Neutrophil (primary cell): Measurements from ENCODE around the gene CHMP1A.

Source experiments
- H3K27ac ChIP-seq: fragments of 200-600 bp; sonication (generic); 2 replicates; pipeline ENCODE4 v1.5.1; 2016; ENCODE audit warnings: mild to moderate bottlenecking, moderate library complexity
- H3K27me3 ChIP-seq: fragments of 200-600 bp; sonication (generic); 2 replicates; pipeline ENCODE4 v1.6.0; 2016; ENCODE audit warnings: mild to moderate bottlenecking
- H3K36me3 ChIP-seq: fragments of 200-600 bp; sonication (generic); 2 replicates; pipeline ENCODE4 v1.5.1; 2017
- H3K4me1 ChIP-seq, 2 experiments: fragments of 200-600 bp in 1 of 2; sonication (generic) in 1 of 2; 1 replicate in 1 of 2; 2 replicates in 1 of 2; pipeline versions ENCODE4 v1.5.1 to v1.6.1; 2013 to 2016; ENCODE audit warnings: low read depth in 1 of 2, low read length in 1 of 2, mild to moderate bottlenecking in 1 of 2, moderate library complexity in 1 of 2; ENCODE audit not compliant: control insufficient read depth in 1 of 2, insufficient read depth in 1 of 2
- H3K4me3 ChIP-seq, 2 experiments: fragments of 200-600 bp in 1 of 2; sonication (generic) in 1 of 2; 1 replicate in 1 of 2; 2 replicates in 1 of 2; pipeline ENCODE4 v1.5.1; 2013 to 2016; ENCODE audit warnings: low read depth in 1 of 2, low read length in 1 of 2, mild to moderate bottlenecking in 1 of 2, moderate library complexity in 1 of 2
- H3K9me3 ChIP-seq: fragments of 200-600 bp; sonication (generic); 2 replicates; pipeline ENCODE4 v1.5.1; 2016
- TF ChIP-seq, protein P1 (sequence below): fragments of 200-600 bp; sonication (generic); IDR thresholded peaks from 2 replicates; pipeline ENCODE4 v1.5.1; 2016; ENCODE audit warnings: antibody characterized with exemption

CHMP1A gene

GRCh38 chr16:89615176-89615575, 42.3 kb downstream of the CHMP1A start:
- Histone ChIP-seq H3K4me3 (no peak overlapping the region), H3K27ac (no peak overlapping the region), H3K36me3 (no peaks in the 10 kb centered on the region), H3K4me1 (no peaks in the 10 kb centered on the region), H3K9me3 (no peaks in the 10 kb centered on the region), H3K27me3 (no peaks in the 10 kb centered on the region)
- TF ChIP-seq, protein P1, sequence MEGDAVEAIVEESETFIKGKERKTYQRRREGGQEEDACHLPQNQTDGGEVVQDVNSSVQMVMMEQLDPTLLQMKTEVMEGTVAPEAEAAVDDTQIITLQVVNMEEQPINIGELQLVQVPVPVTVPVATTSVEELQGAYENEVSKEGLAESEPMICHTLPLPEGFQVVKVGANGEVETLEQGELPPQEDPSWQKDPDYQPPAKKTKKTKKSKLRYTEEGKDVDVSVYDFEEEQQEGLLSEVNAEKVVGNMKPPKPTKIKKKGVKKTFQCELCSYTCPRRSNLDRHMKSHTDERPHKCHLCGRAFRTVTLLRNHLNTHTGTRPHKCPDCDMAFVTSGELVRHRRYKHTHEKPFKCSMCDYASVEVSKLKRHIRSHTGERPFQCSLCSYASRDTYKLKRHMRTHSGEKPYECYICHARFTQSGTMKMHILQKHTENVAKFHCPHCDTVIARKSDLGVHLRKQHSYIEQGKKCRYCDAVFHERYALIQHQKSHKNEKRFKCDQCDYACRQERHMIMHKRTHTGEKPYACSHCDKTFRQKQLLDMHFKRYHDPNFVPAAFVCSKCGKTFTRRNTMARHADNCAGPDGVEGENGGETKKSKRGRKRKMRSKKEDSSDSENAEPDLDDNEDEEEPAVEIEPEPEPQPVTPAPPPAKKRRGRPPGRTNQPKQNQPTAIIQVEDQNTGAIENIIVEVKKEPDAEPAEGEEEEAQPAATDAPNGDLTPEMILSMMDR, result no peak

DNA sequence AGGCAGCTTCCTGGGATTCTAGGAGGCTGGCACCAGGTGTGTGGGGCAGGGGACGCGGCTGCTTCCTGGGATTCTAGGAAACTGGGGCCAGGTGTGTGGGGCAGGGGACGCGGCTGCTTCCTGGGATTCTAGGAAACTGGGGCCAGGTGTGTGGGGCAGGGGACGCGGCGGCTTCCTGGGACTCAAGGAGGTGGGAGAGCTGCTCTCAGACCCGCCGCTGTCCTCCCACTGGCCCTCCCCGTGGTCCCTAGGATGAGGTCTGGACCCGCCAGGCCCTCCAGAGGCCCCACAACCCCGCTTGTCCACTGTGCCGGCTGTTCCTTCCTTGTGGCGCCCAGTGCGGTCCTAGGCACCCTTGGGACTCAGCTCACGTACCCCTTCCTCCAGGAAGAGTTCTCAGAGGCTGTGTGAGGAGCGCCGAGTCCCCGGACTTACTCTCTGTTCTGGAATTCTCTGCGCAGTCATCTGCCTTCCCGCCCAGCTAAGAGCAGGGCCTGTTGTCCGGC, 43.5 kb downstream of the CHMP1A start:
- Histone ChIP-seq H3K4me1 (no peaks in the 10 kb centered on the region), H3K4me3 (no peak overlapping the region), H3K27ac (no peak overlapping the region), H3K27me3 (no peaks in the 10 kb centered on the region), H3K9me3 (no peaks in the 10 kb centered on the region), H3K36me3 (no peaks in the 10 kb centered on the region)
- TF ChIP-seq, protein P1, result no peak

GRCh38 chr16:89613231-89613953, 44.1 kb downstream of the CHMP1A start, which contains the start of gene DPEP1:
TSS of gene DPEP1 (plus strand) at chr16:89613642. CDS start at chr16:89630411, 16,769 bp downstream.
- Histone ChIP-seq H3K27ac (no peak within 1 kb of the TSS), H3K4me1 (no peaks in the 10 kb centered on the region), H3K27me3 (no peaks in the 10 kb centered on the region), H3K36me3 (no peaks in the 10 kb centered on the region), H3K4me3 (no peak within 1 kb of the TSS), H3K9me3 (no peaks in the 10 kb centered on the region)
- TF ChIP-seq, protein P1, result no peak

GRCh38 chr16:89612415-89613166, 44.9 kb downstream of the CHMP1A start:
- Histone ChIP-seq H3K4me1 (no peaks in the 10 kb centered on the region), H3K27me3 (no peaks in the 10 kb centered on the region), H3K9me3 (no peaks in the 10 kb centered on the region), H3K4me3 (no peak overlapping the region), H3K27ac (no peak overlapping the region), H3K36me3 (no peaks in the 10 kb centered on the region)
- TF ChIP-seq, protein P1, result no peak

DNA sequence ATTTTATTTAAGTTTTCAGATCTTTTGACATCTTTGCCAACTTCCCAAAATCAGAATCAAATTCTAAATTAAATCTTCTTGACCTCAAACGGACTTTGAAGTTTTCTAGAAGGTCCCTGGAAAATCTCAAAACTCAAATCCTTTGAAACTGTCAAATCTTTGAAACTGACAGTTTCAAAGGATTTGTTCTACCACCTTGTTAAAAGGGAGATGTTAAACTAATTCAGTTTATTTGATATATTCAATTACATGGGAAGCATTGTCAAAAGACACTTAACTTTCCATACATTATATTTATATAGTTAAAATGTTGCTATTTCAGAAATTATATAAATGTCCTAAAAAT, 47.4 kb downstream of the CHMP1A start:
- no peaks in the 10 kb centered on the region for H3K4me1 ChIP-seq
- no peak overlapping the region for H3K27ac ChIP-seq
- H3K4me3 ChIP-seq, result no peak overlapping the region
- no peaks in the 10 kb centered on the region for H3K27me3 ChIP-seq
- no peaks in the 10 kb centered on the region for H3K9me3 ChIP-seq
- H3K36me3 ChIP-seq, result no peaks in the 10 kb centered on the region
- TF ChIP-seq, protein P1, result no peak
